K562 (cell line): Measurements from ENCODE around the gene TRIO. TPM values are rescaled to one million over a fixed set of nuclear protein-coding genes. Genes with fewer than 3 reads are reported as not detected.

Source experiments
- ARHGAP35 ChIP-seq: fragments of 450-650 bp; IDR thresholded peaks from 2 replicates; pipeline ENCODE4 v1.6.1; 2018; ENCODE audit not compliant: partially characterized antibody
- CCNT2 ChIP-seq: IDR thresholded peaks from 2 replicates; pipeline ENCODE4 v1.6.1; 2011; ENCODE audit warnings: borderline replicate concordance, low read depth, mild to moderate bottlenecking, moderate library complexity, mixed read lengths, low read length; ENCODE audit not compliant: insufficient read length; ENCODE audit errors: extremely low read depth
- CTCF ChIP-seq, 3 experiments: IDR thresholded peaks in 2 of 3; conservative IDR thresholded peaks in 1 of 3; 2 replicates each; pipeline ENCODE4 v1.5.1; 2011 to 2012; ENCODE audit warnings: low read length in 3 of 3, mild to moderate bottlenecking in 3 of 3, control low read depth in 2 of 3, improper control_type of control experiment in 1 of 3, inconsistent platforms in 1 of 3, low read depth in 1 of 3, mixed read lengths in 1 of 3, moderate library complexity in 1 of 3; ENCODE audit not compliant: insufficient read depth in 2 of 3
- DEAF1 ChIP-seq: fragments of 450-650 bp; formaldehyde crosslinking; IDR thresholded peaks from 2 replicates; pipeline ENCODE4 v1.4.0; 2020; ENCODE audit warnings: mild to moderate bottlenecking, moderate library complexity
- E2F3 ChIP-seq: fragments of 250-450 bp; sonication (Bioruptor Pico); IDR thresholded peaks from 2 replicates; pipeline ENCODE4 v1.4.0; 2020; ENCODE audit warnings: mild to moderate bottlenecking
- EHMT2 ChIP-seq: fragments of 450-650 bp; IDR thresholded peaks from 2 replicates; pipeline ENCODE4 v1.6.1; 2018; ENCODE audit warnings: antibody characterized with exemption
- FOXM1 ChIP-seq, 2 experiments: fragments of 450-650 bp in 1 of 2; sonication (generic) in 1 of 2; formaldehyde crosslinking in 1 of 2; IDR thresholded peaks; 2 replicates each; pipeline versions ENCODE4 v1.6.1 to v1.9.0; 2017 to 2022; ENCODE audit warnings: low read depth in 2 of 2, mild to moderate bottlenecking in 2 of 2, missing genetic modification reagents in 1 of 2, moderate library complexity in 1 of 2
- HMGN3 ChIP-seq: IDR thresholded peaks from 2 replicates; pipeline ENCODE4 v1.6.1; 2011; ENCODE audit warnings: borderline replicate concordance, low read depth, mild to moderate bottlenecking, mixed read lengths, low read length; ENCODE audit not compliant: insufficient read length; ENCODE audit errors: extremely low read depth
- MLLT1 ChIP-seq, 2 experiments: fragments of 450-650 bp; IDR thresholded peaks; 2 replicates each; pipeline ENCODE4 v1.6.1; 2016
- NFRKB ChIP-seq: fragments of 450-650 bp; IDR thresholded peaks from 2 replicates; pipeline ENCODE4 v1.6.1; 2016; ENCODE audit warnings: low read depth
- RAD21 ChIP-seq, 2 experiments: fragments of 250-450 bp in 1 of 2; fragments of 450-650 bp in 1 of 2; sonication (Bioruptor Pico) in 1 of 2; formaldehyde crosslinking in 1 of 2; IDR thresholded peaks in 1 of 2; conservative IDR thresholded peaks in 1 of 2; 2 replicates each; pipeline versions ENCODE4 v1.4.0 to v1.8.0; 2020 to 2022; ENCODE audit warnings: mild to moderate bottlenecking in 2 of 2, moderate library complexity in 1 of 2
- RFX1 ChIP-seq: fragments of 450-650 bp; IDR thresholded peaks from 2 replicates; pipeline ENCODE4 v1.6.1; 2016; ENCODE audit warnings: mild to moderate bottlenecking, moderate library complexity
- RFX5 ChIP-seq: IDR thresholded peaks from 2 replicates; pipeline ENCODE4 v1.6.1; 2011; ENCODE audit warnings: low read depth, mild to moderate bottlenecking, improper control_type of control experiment, low read length
- SIN3B ChIP-seq: fragments of 450-650 bp; IDR thresholded peaks from 2 replicates; pipeline ENCODE4 v1.6.1; 2017; ENCODE audit warnings: low read depth, mild to moderate bottlenecking, moderate library complexity
- TARDBP ChIP-seq: fragments of 450-650 bp; IDR thresholded peaks from 2 replicates; pipeline ENCODE4 v1.6.1; 2016
- ZBTB17 ChIP-seq: fragments of 450-650 bp; formaldehyde crosslinking; IDR thresholded peaks from 2 replicates; pipeline ENCODE4 v1.4.0; 2020; ENCODE audit warnings: mild to moderate bottlenecking
- ZNF354B ChIP-seq: fragments of 250-450 bp; sonication (Bioruptor Pico); IDR thresholded peaks from 2 replicates; pipeline ENCODE4 v1.4.0; 2020
- ZNF75A ChIP-seq: fragments of 450-650 bp; formaldehyde crosslinking; IDR thresholded peaks from 2 replicates; pipeline ENCODE4 v1.4.0; 2020; ENCODE audit warnings: mild to moderate bottlenecking
- ZNF76 ChIP-seq: fragments of 250-450 bp; sonication (Bioruptor Pico); IDR thresholded peaks from 2 replicates; pipeline ENCODE4 v1.4.0; 2020; ENCODE audit warnings: mild to moderate bottlenecking, moderate library complexity, borderline replicate concordance
- ZSCAN32 ChIP-seq: fragments of 450-650 bp; formaldehyde crosslinking; IDR thresholded peaks from 2 replicates; pipeline ENCODE4 v1.4.0; 2020; ENCODE audit warnings: mild to moderate bottlenecking, moderate library complexity
- polyA plus RNA-seq, 8 experiments: library from polyadenylated mRNA; depleted of rRNA in 4 of 8; stranded (reverse) in 5 of 8; unstranded in 3 of 8; fragments of >200 nt; fragmentation: Nextera tagmentation in 2 of 8; fragmentation: Illumina TruSeq in 1 of 8; extraction: Ambion mirVana in 2 of 8; extraction: Trizol in 1 of 8; gene quantifications; 2 replicates each; pipeline versions ENCODE4 v1.2.1 to v1.2.3, GENCODE V29; 2011 to 2014; ENCODE audit warnings: inconsistent platforms in 1 of 8, missing spikeins in 1 of 8
- total RNA-seq, 7 experiments: library from RNA; depleted of rRNA in 6 of 7; stranded (reverse); fragments of >200 nt in 6 of 7; fragmentation: Illumina TruSeq in 2 of 7; extraction: Trizol in 2 of 7; gene quantifications; 2 replicates each; pipeline versions ENCODE4 v1.2.1 to v1.2.3, GENCODE V29; 2011 to 2021; ENCODE audit warnings: low replicate concordance in 1 of 7

TRIO gene
- total and polyA plus RNA-seq, 9 of the 15 experiments (the other 6 are each of a cell fraction or from before 2014, with no cell fraction given), result 0.24 to 5.0 (median 1.1) TPM

GRCh38 chr5:14364096-14364495 lies 221.0 kb downstream of the TRIO start (continued):
- TF ChIP-seq ZNF75A (CRISPR knock-in tag), result no peak
- no peak for TF ChIP-seq FOXM1 (IDR thresholded peaks at IDR 0.05; ENCODE audit: low read depth)
- no peak for TF ChIP-seq FOXM1 (CRISPR knock-in tag; IDR thresholded peaks at IDR 0.05; ENCODE audit: low read depth)
- TF ChIP-seq HMGN3, result no peak
- no peak for TF ChIP-seq ZSCAN32
- TF ChIP-seq CTCF (IDR thresholded peaks at IDR 0.05 in 2 of 3, conservative IDR thresholded peaks at IDR 0.05 in 1 of 3; ENCODE audit: insufficient read depth in 2 of 3, low read depth in 1 of 3, low read length in 3 of 3), result peak in 2 of 3 experiments; percentile 16 to 50; a peak in 2 of 6 replicates
- no peak for TF ChIP-seq CCNT2
- TF ChIP-seq ZNF354B (CRISPR knock-in tag), result no peak
- TF ChIP-seq ZNF76, result no peak
- no peak for TF ChIP-seq E2F3 (CRISPR knock-in tag)
- no peak for TF ChIP-seq RFX1
- TF ChIP-seq SIN3B, result no peak
- TF ChIP-seq NFRKB, result no peak
- peak; percentile 51 for TF ChIP-seq DEAF1
- no peak for TF ChIP-seq EHMT2
- TF ChIP-seq MLLT1 (IDR thresholded peaks at IDR 0.05), result no peak
- no peak for TF ChIP-seq RFX5
- TF ChIP-seq TARDBP, result no peak
- no peak for TF ChIP-seq ARHGAP35
- TF ChIP-seq RAD21 (CRISPR knock-in tag; conservative IDR thresholded peaks at IDR 0.05 in 1 of 2, IDR thresholded peaks at IDR 0.05 in 1 of 2), result peak; percentile 68 to 70
- no peak for TF ChIP-seq ZBTB17 (CRISPR knock-in tag)
